ENCODE measurements around the gene BAZ1B.

DNA sequence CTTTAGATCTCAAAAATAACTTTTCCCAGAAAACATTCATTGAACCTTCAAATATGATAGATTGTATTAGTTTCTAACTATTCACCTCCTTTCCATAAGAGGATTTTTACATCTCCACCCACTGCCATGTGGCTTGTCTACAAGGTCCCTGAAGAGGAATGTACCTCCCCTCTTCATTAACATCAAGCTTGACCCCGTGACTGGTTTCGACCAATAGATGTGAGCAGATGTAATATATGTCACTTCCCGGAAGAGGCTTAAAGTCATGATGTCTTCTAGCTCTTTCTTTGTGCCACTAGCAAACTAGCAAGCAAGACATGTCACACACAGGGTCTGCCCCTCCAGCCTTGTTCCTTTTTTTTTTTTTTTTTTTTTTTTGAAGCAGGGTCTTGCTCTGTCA, 6.9 kb downstream of the BAZ1B start:
- TF ChIP-seq, protein P1, sequence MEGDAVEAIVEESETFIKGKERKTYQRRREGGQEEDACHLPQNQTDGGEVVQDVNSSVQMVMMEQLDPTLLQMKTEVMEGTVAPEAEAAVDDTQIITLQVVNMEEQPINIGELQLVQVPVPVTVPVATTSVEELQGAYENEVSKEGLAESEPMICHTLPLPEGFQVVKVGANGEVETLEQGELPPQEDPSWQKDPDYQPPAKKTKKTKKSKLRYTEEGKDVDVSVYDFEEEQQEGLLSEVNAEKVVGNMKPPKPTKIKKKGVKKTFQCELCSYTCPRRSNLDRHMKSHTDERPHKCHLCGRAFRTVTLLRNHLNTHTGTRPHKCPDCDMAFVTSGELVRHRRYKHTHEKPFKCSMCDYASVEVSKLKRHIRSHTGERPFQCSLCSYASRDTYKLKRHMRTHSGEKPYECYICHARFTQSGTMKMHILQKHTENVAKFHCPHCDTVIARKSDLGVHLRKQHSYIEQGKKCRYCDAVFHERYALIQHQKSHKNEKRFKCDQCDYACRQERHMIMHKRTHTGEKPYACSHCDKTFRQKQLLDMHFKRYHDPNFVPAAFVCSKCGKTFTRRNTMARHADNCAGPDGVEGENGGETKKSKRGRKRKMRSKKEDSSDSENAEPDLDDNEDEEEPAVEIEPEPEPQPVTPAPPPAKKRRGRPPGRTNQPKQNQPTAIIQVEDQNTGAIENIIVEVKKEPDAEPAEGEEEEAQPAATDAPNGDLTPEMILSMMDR (conservative IDR thresholded peaks at IDR 0.05; ENCODE audit: low read depth, low read length): no peak
- no peak for TF ChIP-seq EZH2 (IDR thresholded peaks at IDR 0.05; ENCODE audit: borderline replicate concordance, low read depth, low read length, poor library complexity, severe bottlenecking)

Measured in A673 (cell line).